Thoracic aorta (tissue), 2 donors: ENCODE measurements around the gene IGSF8. TPM values are rescaled to one million over a fixed set of nuclear protein-coding genes. Genes with fewer than 3 reads are reported as not detected.

ENCODE experiments used
- ATAC-seq: fragments of 150-250 bp; one replicate; pipeline ENCODE4 v1.8.0; 2017; ENCODE audit warnings: low read depth; ENCODE audit not compliant: insufficient number of reproducible peaks, low FRiP score
- DNase-seq: peaks from one replicate; pipeline ENCODE4 v3.0.0-alpha.2; 2020; ENCODE audit warnings: low spot score
- H3K27ac ChIP-seq, 2 donors: fragments of 200-600 bp; sonication (generic); 1 replicate in 1 of 2; 2 replicates in 1 of 2; pipeline ENCODE4 v1.5.1; 2016; ENCODE audit warnings: mild to moderate bottlenecking in 2 of 2, moderate library complexity in 2 of 2
- H3K27me3 ChIP-seq: fragments of 200-600 bp; sonication (generic); replicated peaks from 2 replicates; pipeline ENCODE4 v1.6.0; 2016; ENCODE audit warnings: mild to moderate bottlenecking; ENCODE audit not compliant: insufficient read depth
- H3K36me3 ChIP-seq: fragments of 200-600 bp; sonication (generic); one replicate; pipeline ENCODE4 v1.5.1; 2016
- H3K4me1 ChIP-seq, 2 donors: fragments of 200-600 bp; sonication (generic); 1 replicate in 1 of 2; 2 replicates in 1 of 2; pipeline versions ENCODE4 v1.5.1 to v1.6.0; 2016; ENCODE audit warnings: low read depth in 2 of 2, mild to moderate bottlenecking in 1 of 2; ENCODE audit not compliant: control insufficient read depth in 1 of 2
- H3K4me3 ChIP-seq: fragments of 200-600 bp; sonication (generic); 2 replicates; pipeline ENCODE4 v1.5.1; 2016; ENCODE audit warnings: mild to moderate bottlenecking
- H3K9me3 ChIP-seq: fragments of 200-600 bp; sonication (generic); 2 replicates; pipeline ENCODE4 v1.5.1; 2016
- total RNA-seq, 2 donors: library from RNA; depleted of rRNA; stranded (reverse); fragments of >200 nt; gene quantifications; one replicate each; pipeline versions ENCODE4 v1.1.0 to v1.2.3, GENCODE V29; 2016
- TF ChIP-seq, protein P1 (sequence below): fragments of 200-600 bp; sonication (generic); IDR thresholded peaks from one replicate; pipeline ENCODE4 v1.5.1; 2019; ENCODE audit warnings: antibody characterized with exemption

IGSF8 gene
- total RNA-seq, 2 donors from 2014 or later = 29.6 to 40.8 TPM

GRCh38 chr1:160130486-160130885 lies 32.1 kb upstream of the IGSF8 start:
- H3K4me3 ChIP-seq = no peak overlapping the region
- no peaks in the 10 kb centered on the region for H3K9me3 ChIP-seq
- TF ChIP-seq, protein P1, sequence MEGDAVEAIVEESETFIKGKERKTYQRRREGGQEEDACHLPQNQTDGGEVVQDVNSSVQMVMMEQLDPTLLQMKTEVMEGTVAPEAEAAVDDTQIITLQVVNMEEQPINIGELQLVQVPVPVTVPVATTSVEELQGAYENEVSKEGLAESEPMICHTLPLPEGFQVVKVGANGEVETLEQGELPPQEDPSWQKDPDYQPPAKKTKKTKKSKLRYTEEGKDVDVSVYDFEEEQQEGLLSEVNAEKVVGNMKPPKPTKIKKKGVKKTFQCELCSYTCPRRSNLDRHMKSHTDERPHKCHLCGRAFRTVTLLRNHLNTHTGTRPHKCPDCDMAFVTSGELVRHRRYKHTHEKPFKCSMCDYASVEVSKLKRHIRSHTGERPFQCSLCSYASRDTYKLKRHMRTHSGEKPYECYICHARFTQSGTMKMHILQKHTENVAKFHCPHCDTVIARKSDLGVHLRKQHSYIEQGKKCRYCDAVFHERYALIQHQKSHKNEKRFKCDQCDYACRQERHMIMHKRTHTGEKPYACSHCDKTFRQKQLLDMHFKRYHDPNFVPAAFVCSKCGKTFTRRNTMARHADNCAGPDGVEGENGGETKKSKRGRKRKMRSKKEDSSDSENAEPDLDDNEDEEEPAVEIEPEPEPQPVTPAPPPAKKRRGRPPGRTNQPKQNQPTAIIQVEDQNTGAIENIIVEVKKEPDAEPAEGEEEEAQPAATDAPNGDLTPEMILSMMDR = no peak
- peaks cover 72% of the 10 kb centered on the region for H3K36me3 ChIP-seq
- H3K4me1 ChIP-seq = peaks cover 25 to 64% of the 10 kb centered on the region in 2 donors
- peak overlapping the region; percentile 81 to 97 for H3K27ac ChIP-seq
- no peaks in the 10 kb centered on the region for H3K27me3 ChIP-seq
- ATAC-seq = no peak
- DNase-seq = no peak

DNA sequence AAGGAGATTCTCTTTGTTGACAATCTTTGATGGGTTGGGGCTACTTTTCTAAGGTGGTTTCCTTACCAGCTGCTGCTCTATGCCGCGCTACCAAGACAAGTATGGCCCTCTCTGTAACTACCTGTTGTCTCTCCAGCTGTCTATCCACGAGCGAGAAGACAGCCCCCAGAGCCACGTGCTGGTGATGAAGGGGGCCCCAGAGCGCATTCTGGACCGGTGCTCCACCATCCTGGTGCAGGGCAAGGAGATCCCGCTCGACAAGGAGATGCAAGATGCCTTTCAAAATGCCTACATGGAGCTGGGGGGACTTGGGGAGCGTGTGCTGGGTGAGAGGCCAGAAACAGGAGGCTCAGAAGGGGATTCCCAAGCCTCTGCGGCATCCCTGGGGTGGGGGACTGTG lies 31.5 kb upstream of the IGSF8 start:
- Histone ChIP-seq H3K27ac (peak overlapping the region; percentile 81 to 97), H3K27me3 (no peaks in the 10 kb centered on the region), H3K9me3 (no peaks in the 10 kb centered on the region), H3K4me1 (peaks cover 31 to 69% of the 10 kb centered on the region in 2 donors), H3K36me3 (peaks cover 75% of the 10 kb centered on the region), H3K4me3 (no peak overlapping the region)
- DNase-seq (no peak), ATAC-seq (no peak)
- TF ChIP-seq, protein P1 = no peak

- no peaks in the 10 kb centered on the region for H3K9me3 ChIP-seq
- H3K4me3 ChIP-seq = no peak overlapping the region
- H3K27ac ChIP-seq = peak overlapping the region; percentile 81 to 97
- DNase-seq (no peak), ATAC-seq (no peak)
- peaks cover 75% of the 10 kb centered on the region for H3K36me3 ChIP-seq
- peaks cover 34 to 74% of the 10 kb centered on the region in 2 donors for H3K4me1 ChIP-seq
- no peaks in the 10 kb centered on the region for H3K27me3 ChIP-seq
- TF ChIP-seq, protein P1 = no peak
These were observed 31.1 kb upstream of the IGSF8 start for GRCh38 chr1:160129558-160129957.

- ATAC-seq (no peak), DNase-seq (no peak)
- H3K9me3 ChIP-seq = no peaks in the 10 kb centered on the region
- H3K4me3 ChIP-seq = no peak overlapping the region
- H3K27me3 ChIP-seq = no peaks in the 10 kb centered on the region
- H3K4me1 ChIP-seq = peaks cover 37 to 79% of the 10 kb centered on the region in 2 donors
- H3K36me3 ChIP-seq = peaks cover 73% of the 10 kb centered on the region
- TF ChIP-seq, protein P1 = no peak
- H3K27ac ChIP-seq = peak overlapping the region; percentile 81 to 97
These were observed 30.6 kb upstream of the IGSF8 start for GRCh38 chr1:160129046-160129445.

DNA sequence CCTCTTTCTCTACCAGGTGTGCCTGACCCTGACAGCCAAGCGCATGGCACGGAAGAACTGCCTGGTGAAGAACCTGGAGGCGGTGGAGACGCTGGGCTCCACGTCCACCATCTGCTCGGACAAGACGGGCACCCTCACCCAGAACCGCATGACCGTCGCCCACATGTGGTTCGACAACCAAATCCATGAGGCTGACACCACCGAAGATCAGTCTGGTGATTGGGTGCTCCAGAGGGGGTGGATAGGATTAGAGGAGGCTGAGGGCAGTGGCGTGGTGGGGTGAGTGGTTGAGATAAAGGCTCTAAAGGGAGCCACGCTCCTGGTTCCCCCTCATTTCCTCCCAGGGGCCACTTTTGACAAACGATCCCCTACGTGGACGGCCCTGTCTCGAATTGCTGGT lies 30.2 kb upstream of the IGSF8 start:
- Histone ChIP-seq H3K27me3 (no peaks in the 10 kb centered on the region), H3K4me3 (no peak overlapping the region), H3K36me3 (peaks cover 77% of the 10 kb centered on the region), H3K27ac (peak overlapping the region; percentile 81 to 97), H3K4me1 (peaks cover 42 to 83% of the 10 kb centered on the region in 2 donors), H3K9me3 (no peaks in the 10 kb centered on the region)
- ATAC-seq (no peak), DNase-seq (no peak)
- TF ChIP-seq, protein P1 = no peak
